Urothelium cell line (cell line): ENCODE measurements around the gene GALE.
"Not testable (repeated sequence)": the region's sequence is repeated elsewhere in the genome, so short reads cannot be mapped to it uniquely, and the experiment has no call there.

Source experiments
- DNase-seq: peaks from one replicate; pipeline ENCODE4 v3.0.0; 2011; ENCODE audit warnings: low spot score, mixed read lengths
- FAIRE-seq: peaks from 2 replicates; lab custom pipeline; 2011; peaks lifted over from hg19 to GRCh38; lab: Jason Lieb, UNC

The GALE gene

DNA sequence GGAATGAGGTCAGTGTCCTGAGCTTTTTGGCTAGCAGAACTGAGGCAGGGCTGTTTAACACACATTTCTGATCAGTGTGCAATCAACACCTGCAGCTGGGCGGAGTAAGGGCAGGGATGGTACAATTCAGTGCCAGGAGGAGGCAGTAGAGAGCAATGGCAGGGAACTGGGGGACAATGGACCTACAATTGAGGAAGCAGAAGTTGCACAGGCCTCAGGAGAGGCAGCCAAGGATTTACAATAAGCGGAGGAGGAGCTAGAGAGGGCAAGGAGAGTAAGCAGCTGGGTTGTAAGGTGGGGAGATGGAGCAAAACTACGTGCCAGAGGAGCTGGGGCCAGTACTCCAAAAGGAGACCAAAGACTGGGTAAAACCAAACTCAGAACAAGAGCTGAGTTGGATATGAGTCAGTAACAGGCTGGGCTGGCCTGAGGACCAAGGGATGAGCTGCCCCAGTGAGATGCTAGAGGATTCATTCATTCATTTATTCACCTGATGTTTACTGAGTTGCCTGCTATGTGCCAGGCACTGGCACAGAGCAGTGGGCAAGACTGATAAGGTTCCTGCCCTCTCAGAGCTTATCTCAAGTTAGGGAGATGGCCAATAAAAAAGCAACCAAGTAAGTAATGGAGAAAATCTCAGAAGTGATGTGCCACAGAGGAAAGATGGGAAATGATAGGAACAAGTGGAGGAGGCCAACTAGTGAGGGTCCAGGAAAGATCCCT lies 10.4 kb upstream of the GALE start:
- FAIRE-seq (no peak), DNase-seq (peak; percentile 40)

DNA sequence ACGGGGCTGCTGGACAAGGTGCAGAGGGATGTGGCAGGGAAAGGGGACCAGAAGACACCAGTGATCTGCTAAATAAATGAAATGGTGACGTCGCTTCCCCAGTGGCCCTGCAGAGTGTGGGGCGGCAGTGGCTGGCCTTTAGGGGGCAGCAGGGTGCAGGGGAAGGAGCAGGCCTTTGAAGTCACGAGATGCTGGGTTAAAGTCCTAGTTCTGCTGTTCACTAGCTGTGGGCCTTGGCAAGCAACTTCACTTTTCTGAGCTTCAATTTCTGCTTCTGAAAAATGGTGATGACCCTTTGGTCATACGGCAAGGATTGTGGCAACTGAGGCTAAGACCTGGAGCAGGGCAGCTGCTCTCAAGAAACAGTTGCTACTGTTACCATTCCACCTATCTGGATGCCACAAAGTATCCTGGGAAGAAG lies 9.2 kb upstream of the GALE start:
- FAIRE-seq (no peak), DNase-seq (peak; percentile 74)

DNA sequence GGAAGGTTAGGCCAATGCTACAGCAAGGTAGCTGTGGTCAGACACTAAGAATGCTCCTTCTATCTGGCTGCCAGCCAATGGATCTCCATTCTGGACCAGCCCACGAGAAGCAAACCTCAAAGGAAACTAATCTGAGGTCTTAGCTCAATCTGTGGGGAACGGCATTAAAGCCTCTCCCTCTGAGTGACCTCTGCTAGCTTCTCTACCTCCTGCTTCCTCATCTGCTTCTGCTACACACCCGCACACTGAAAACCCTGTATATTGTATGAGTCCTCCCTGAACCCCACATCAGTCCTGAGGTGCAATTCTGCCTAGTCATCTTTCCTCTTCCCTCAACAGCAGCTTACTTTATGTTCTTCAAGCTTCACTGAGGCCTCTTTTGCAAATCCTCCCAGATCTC lies 6.9 kb upstream of the GALE start:
- DNase-seq (no peak), FAIRE-seq (no peak)

GRCh38 chr1:23806280-23806679 lies 5.7 kb upstream of the GALE start:
- FAIRE-seq (no peak), DNase-seq (no peak)

GRCh38 chr1:23805025-23805424 lies 4.5 kb upstream of the GALE start:
- DNase-seq (no peak), FAIRE-seq (no peak)

DNA sequence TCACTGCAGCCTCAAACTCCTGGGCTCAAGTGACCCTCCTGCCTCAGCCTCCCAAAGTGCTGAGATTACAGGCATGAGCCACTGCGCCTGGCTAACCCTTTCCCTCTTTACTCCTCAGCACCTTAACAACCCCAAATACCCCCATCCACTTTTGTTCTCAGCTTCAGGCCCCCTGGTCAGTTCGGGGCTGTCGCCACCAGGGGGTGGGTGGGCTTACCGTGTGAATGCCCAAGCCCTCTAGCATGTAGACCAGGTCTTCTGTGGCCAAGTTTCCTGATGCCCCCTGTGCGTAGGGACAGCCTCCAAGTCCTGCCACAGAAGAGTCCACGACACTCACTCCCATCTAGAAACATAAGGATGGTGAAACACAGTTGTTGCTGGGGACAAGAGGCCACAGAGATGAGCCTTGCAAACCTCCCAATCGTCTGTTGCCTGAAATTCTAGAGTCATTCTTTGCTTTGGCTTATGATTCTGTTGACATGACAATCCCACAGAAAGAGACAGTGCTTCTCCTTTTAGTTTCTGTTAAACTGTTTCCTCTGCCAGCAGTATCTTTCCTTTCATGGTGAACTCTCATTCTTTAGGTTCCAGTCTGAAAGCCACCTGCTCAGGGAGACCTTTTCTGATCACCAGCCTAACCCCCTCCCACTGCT lies 3.8 kb upstream of the GALE start:
- FAIRE-seq, result no peak
- DNase-seq, result no peak

DNA sequence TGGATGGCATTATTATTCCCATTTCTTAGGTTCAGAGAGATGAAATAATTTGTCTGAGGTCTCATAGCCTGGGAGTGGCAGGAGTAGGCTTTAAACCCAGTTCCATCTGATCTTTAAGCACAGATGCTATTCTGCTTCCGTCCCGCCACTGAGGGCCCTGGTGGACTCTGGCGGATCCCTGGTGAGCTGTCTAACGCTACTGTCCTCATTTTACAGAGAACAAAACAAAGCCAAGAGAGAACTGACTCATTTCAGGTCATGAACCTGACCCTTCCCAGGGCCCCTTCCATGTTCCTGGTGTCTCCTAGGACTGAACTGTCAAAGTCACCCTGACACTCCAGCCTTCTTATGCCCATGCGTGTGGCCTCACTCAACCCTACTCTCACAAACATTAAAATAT lies 3.1 kb upstream of the GALE start:
- no peak for DNase-seq
- FAIRE-seq, result no peak

DNA sequence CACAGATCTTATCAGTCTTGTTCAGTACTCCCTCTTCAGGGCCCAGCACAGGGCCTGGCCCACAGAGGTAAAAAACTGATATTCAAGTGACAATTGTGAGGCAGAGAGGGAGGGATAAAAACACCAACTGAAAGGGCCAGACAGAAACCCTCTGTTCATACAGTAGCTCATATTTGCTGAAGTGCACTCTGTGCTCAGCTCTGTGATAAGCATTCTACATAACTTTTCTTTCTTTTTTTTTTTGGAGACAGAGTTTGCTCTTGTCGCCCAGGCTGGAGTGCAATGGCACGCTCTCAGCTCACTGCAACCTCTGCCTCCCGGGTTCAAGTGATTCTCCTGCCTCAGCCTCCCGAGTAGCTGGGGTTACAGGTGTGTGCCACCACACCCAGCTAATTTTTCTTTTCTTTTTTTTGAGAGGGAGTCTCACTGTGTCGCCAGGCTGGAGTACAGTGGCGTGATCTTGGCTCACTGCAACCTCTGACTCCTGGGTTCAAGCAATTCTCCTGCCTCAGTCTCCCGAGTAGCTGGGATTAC lies 2.3 kb upstream of the GALE start:
- DNase-seq, FAIRE-seq: not testable (repeated sequence)

GRCh38 chr1:23801876-23802275 lies 1.3 kb upstream of the GALE start:
- DNase-seq (no peak), FAIRE-seq (no peak)

- DNase-seq, result no peak
Measured at GRCh38 chr1:23801338-23801748, 789 bp upstream of the GALE start.

DNA sequence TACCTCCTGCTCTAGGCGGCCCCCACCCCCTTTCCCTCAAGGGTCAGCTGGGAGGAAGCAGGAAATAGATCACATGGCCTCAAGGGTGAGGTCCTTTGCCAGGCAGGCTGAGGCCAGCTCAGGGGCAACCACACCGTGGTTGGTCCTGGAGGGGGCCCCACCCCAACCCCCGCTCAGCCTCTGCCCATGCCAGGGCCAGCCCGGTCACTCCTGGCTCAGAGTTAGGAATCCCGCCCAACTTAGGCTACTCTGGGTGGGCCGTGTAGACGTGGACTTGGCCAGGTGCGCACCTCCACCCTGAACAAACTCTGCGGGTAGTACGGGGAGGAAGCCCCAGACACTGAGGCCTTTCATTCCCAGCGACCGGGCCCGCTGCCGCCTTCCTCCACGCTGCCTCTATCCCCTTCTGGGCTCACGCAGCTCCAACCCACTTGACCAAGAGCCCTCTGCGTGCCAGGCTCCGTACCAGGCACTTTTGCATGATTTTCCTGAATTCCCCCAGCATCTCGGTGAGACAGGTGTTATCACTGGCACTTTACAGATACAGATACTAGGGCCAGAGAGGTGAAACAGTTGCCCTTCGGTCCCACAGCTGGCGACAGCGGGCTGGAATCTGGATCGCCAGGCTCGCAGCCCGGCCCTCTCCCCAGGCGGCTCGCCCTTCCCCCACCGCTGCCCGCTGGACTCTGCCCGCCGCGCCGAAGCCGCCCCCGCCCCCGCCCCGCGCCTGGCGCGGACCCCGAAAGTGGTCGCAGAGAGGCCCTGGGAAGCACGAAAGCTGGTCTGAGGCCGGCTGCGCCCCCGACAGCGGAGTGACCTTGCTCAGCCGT lies 769 bp downstream of the GALE start:
- peak; percentile 92 for DNase-seq

More at GRCh38 chr1:23801338-23801748, 789 bp upstream of the GALE start:
- FAIRE-seq, result no peak

GRCh38 chr1:23799255-23799569 lies 1.3 kb downstream of the GALE start:
- DNase-seq (no peak), FAIRE-seq (no peak)

More for the DNA sequence above, 769 bp downstream of the GALE start:
- peak; percentile 87 for FAIRE-seq

- no peak for FAIRE-seq
- DNase-seq, result no peak
Measured at GRCh38 chr1:23798662-23799142, 1.9 kb downstream of the GALE start.

DNA sequence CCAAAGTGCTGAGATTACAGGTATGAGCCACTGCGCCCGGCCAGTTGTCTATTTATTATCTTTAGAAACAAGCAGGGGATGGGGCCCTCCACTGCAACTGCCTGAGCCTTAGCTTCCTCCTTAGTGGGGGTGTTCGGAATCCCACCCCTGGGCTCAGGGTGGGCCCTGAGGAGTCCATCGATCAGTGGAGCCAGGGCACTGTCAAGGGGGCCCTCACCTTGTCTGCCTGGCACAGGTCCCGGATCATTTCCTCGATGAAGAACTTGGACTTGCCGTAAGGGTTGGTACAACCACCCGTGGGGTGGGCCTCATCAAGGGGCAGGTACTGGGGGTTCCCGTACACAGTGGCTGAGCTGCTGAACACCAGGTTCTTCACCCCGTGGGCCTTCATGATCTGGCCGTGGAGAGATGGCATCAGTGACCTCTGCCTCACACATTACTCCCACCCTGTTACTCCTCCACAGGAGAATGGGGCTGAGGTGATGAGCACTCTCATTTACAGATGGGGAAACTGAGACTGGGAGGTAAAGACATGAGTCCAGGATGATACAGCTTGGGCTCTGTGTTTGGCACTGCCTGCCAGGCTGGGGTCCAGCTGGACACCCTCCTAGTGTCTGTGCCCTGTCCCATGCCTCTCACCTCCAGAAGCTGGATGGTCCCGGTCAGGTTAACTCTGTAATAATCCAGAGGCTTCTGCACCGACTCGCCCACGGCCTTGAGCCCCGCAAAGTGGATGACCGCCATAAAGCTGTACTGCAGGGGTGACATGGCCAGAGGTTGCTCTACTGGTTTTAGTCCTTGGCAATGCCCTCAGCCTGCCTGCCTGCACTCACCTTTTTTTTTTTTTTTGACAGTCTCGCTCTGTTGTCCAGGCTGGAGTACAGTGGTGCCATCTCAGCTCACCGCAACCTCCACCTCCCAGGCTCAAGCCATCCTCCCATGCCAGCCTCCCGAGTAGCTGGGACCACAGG lies 2.8 kb downstream of the GALE start:
- no peak for DNase-seq
- no peak for FAIRE-seq

DNA sequence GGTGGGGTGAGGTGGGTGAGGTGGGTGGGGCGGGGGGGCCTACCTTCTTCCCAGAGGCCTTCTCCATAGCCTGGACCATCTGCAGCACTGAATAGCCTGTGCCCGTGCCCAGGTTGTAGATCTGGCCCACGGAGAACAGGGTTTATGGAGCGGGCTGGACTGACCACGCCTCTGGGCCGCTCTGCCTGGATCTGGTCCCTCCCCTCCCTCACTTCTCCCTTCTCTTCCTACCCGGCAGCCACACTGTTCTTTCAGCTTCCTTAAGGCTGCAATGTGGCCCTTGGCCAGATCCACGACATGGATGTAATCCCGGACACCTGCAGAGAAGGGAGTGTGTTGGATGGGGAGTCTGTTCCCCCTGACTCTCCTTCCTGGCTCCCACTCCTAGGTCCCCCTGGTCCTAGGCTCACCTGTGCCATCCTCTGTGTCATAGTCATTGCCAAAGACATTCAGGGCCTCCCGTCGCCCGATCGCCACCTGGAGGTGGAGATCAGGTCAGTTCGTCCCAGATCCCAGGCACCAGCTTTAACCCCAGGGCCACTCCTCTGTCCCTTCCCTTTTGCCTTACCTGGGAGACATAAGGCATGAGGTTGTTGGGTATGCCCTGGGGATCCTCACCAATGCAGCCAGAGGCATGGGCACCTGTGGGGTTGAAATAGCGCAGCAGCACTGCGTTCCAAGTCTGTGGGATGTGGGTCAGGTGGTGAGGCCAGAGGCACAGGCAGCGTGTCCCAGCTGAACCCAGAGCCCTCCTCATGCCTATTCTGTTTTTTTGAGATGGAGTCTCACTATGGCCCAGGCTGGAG lies 3.9 kb downstream of the GALE start:
- FAIRE-seq, result no peak

GRCh38 chr1:23795676-23796465 lies 4.7 kb downstream of the GALE start:
- DNase-seq (no peak), FAIRE-seq (no peak)

More for the DNA sequence above, 3.9 kb downstream of the GALE start:
- DNase-seq, result no peak

DNA sequence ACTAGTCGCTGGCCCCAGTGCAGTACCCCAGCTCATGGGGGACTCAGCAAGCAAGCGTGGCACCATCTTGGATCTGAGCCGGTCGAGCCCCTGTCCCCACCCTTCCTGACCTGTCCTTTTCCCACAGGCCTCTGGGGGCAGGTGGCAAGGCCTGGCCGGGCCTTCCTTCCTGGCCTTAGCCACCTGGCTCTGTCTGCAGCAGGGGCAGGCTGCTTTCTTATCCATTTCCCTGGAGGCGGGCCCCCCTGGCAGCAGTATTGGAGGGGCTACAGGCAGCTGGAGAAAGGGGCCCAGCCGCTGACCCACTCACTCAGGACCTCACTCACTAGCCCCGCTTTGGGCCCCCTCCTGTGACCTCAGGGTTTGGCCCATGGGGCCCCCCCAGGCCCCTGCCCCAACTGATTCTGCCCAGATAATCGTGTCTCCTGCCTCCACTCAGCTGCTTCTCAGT lies 5.8 kb downstream of the GALE start:
- FAIRE-seq, DNase-seq: not testable (repeated sequence)
